AG09319 (cell line): ENCODE data around the gene VAC14.

Experiments used
- DNase-seq: peaks from one replicate; pipeline ENCODE4 v3.0.0-alpha.2; 2010; ENCODE audit warnings: low read depth; ENCODE audit errors: extremely low read depth
- CTCF ChIP-seq: IDR thresholded peaks from 2 replicates; pipeline ENCODE4 v1.5.1; 2011; ENCODE audit warnings: low read depth, mild to moderate bottlenecking, inconsistent platforms, low read length, moderate library complexity

The VAC14 gene

GRCh38 chr16:70665806-70666735 is 134.9 kb downstream of the VAC14 start:
- no peak for TF ChIP-seq CTCF
- DNase-seq: no peak

GRCh38 chr16:70665113-70665694 is 135.8 kb downstream of the VAC14 start:
- DNase-seq: no peak

GRCh38 chr16:70664325-70665112 is 136.4 kb downstream of the VAC14 start:
- no peak for DNase-seq
- no peak for TF ChIP-seq CTCF

More at GRCh38 chr16:70665113-70665694, 135.8 kb downstream of the VAC14 start:
- no peak for TF ChIP-seq CTCF

GRCh38 chr16:70663524-70664324 is 137.2 kb downstream of the VAC14 start:
- DNase-seq: no peak
- no peak for TF ChIP-seq CTCF

GRCh38 chr16:70662991-70663523 is 137.9 kb downstream of the VAC14 start:
- no peak for TF ChIP-seq CTCF
- no peak for DNase-seq

- TF ChIP-seq CTCF: no peak
- DNase-seq: no peak
Measured at GRCh38 chr16:70661918-70662641, 138.9 kb downstream of the VAC14 start.
